ENCODE results near the gene FBXO10. TPM values are rescaled to one million over a fixed set of nuclear protein-coding genes. Genes with fewer than 3 reads are reported as not detected.
"Not testable (repeated sequence)": the region's sequence is repeated elsewhere in the genome, so short reads cannot be mapped to it uniquely, and the experiment has no call there.

FBXO10 gene
- total RNA-seq, 1 donor from 2014 or later: 16.0 TPM

- no peak for DNase-seq (ENCODE audit: extremely low read depth, low read depth, low spot score)
These were observed 61.2 kb downstream of the FBXO10 start for GRCh38 chr9:37514999-37515398.

GRCh38 chr9:37514415-37514814 lies 61.8 kb downstream of the FBXO10 start:
- not testable (repeated sequence) for DNase-seq (ENCODE audit: extremely low read depth, low read depth, low spot score)

GRCh38 chr9:37512437-37512836 lies 63.7 kb downstream of the FBXO10 start:
- DNase-seq (ENCODE audit: extremely low read depth, low read depth, low spot score): no peak

GRCh38 chr9:37511016-37512010 lies 64.9 kb downstream of the FBXO10 start:
- DNase-seq (ENCODE audit: extremely low read depth, low read depth, low spot score): no peak

- DNase-seq (ENCODE audit: extremely low read depth, low read depth, low spot score): not testable (repeated sequence)
These were observed 66.1 kb downstream of the FBXO10 start for GRCh38 chr9:37510053-37510452.

GRCh38 chr9:37509536-37509935 lies 66.6 kb downstream of the FBXO10 start:
- no peak for DNase-seq (ENCODE audit: extremely low read depth, low read depth, low spot score)

- no peak for DNase-seq (ENCODE audit: extremely low read depth, low read depth, low spot score)
These were observed 67.4 kb downstream of the FBXO10 start for GRCh38 chr9:37508834-37509206.

GRCh38 chr9:37508135-37508833 lies 67.9 kb downstream of the FBXO10 start:
- DNase-seq (ENCODE audit: extremely low read depth, low read depth, low spot score): no peak

- DNase-seq (ENCODE audit: extremely low read depth, low read depth, low spot score): no peak
These were observed 68.5 kb downstream of the FBXO10 start for GRCh38 chr9:37507566-37508134.

GRCh38 chr9:37504605-37505004 lies 71.6 kb downstream of the FBXO10 start:
- DNase-seq (ENCODE audit: extremely low read depth, low read depth, low spot score): no peak

GRCh38 chr9:37503736-37504135 lies 72.4 kb downstream of the FBXO10 start:
- no peak for DNase-seq (ENCODE audit: extremely low read depth, low read depth, low spot score)

GRCh38 chr9:37501957-37502596 lies 74.1 kb downstream of the FBXO10 start:
- no peak for DNase-seq (ENCODE audit: extremely low read depth, low read depth, low spot score)

- no peak for DNase-seq (ENCODE audit: extremely low read depth, low read depth, low spot score)
These were observed 76.9 kb downstream of the FBXO10 start for GRCh38 chr9:37499297-37499696.

GRCh38 chr9:37498457-37498856 lies 77.7 kb downstream of the FBXO10 start:
- DNase-seq (ENCODE audit: extremely low read depth, low read depth, low spot score): no peak

GRCh38 chr9:37497320-37497719 lies 78.9 kb downstream of the FBXO10 start:
- DNase-seq (ENCODE audit: extremely low read depth, low read depth, low spot score): no peak

GRCh38 chr9:37496020-37496419 lies 80.2 kb downstream of the FBXO10 start:
- no peak for DNase-seq (ENCODE audit: extremely low read depth, low read depth, low spot score)

- DNase-seq (ENCODE audit: extremely low read depth, low read depth, low spot score): no peak
These were observed 80.6 kb downstream of the FBXO10 start for GRCh38 chr9:37495571-37495970.

- no peak for DNase-seq (ENCODE audit: extremely low read depth, low read depth, low spot score)
These were observed 84.2 kb downstream of the FBXO10 start for GRCh38 chr9:37491939-37492338.

GRCh38 chr9:37486616-37487548 lies 89.3 kb downstream of the FBXO10 start:
- DNase-seq (ENCODE audit: extremely low read depth, low read depth, low spot score): no peak

- no peak for DNase-seq (ENCODE audit: extremely low read depth, low read depth, low spot score)
These were observed 89.9 kb downstream of the FBXO10 start for GRCh38 chr9:37486256-37486615.

All from glomerular endothelial cell (primary cell).